Spinal cord (tissue), 10 donors: ENCODE measurements around the gene RAP1A. TPM values are rescaled to one million over a fixed set of nuclear protein-coding genes. Genes with fewer than 3 reads are reported as not detected.

Source experiments
- DNase-seq, 6 donors: peaks; one replicate each; pipeline versions ENCODE4 v3.0.0 to v3.0.0-alpha.2; 2013 to 2015; ENCODE audit warnings: low spot score in 6 of 6, low read depth in 4 of 6
- H3K27ac ChIP-seq: one replicate; pipeline ENCODE4 v1.5.1; 2013; ENCODE audit warnings: low read depth, low read length, control low read depth
- H3K27me3 ChIP-seq: one replicate; pipeline ENCODE4 v1.6.1; 2013; ENCODE audit warnings: low read length; ENCODE audit not compliant: control insufficient read depth, insufficient read depth
- H3K36me3 ChIP-seq: one replicate; pipeline ENCODE4 v1.6.1; 2013; ENCODE audit warnings: low read length; ENCODE audit not compliant: control insufficient read depth, insufficient read depth
- H3K4me1 ChIP-seq: one replicate; pipeline ENCODE4 v1.6.1; 2013; ENCODE audit warnings: low read length; ENCODE audit not compliant: control insufficient read depth, insufficient read depth
- H3K4me3 ChIP-seq: one replicate; pipeline ENCODE4 v1.5.1; 2013; ENCODE audit warnings: low read depth, low read length, control low read depth
- H3K9me3 ChIP-seq: one replicate; pipeline ENCODE4 v1.6.1; 2013; ENCODE audit warnings: low read length; ENCODE audit not compliant: control insufficient read depth, insufficient read depth
- WGBS: methylation state at CpG from one replicate; pipeline ENCODE4 v1.1.5; 2013; ENCODE audit warnings: missing lambda C conversion rate; ENCODE audit not compliant: insufficient coverage; 5-methylcytosine and 5-hydroxymethylcytosine counted together
- polyA plus RNA-seq, 2 donors: library from polyadenylated mRNA; unstranded; fragments of 120-200 nt; gene quantifications; one replicate each; pipeline ENCODE4 v1.2.1, GENCODE V29; 2013; ENCODE audit not compliant: insufficient read length in 2 of 2
- total RNA-seq, 2 donors: library from RNA; depleted of rRNA in 1 of 2; stranded (reverse); fragments of 120-200 nt in 1 of 2; fragments of >200 nt in 1 of 2; gene quantifications; one replicate each; pipeline versions ENCODE4 v1.2.3 to v1.2.4, GENCODE V29; 2013 to 2014
- donor health status: healthy.

The RAP1A gene
- total and polyA plus RNA-seq, 4 donors: 29.3 to 84.4 (median 57.9) TPM

DNA sequence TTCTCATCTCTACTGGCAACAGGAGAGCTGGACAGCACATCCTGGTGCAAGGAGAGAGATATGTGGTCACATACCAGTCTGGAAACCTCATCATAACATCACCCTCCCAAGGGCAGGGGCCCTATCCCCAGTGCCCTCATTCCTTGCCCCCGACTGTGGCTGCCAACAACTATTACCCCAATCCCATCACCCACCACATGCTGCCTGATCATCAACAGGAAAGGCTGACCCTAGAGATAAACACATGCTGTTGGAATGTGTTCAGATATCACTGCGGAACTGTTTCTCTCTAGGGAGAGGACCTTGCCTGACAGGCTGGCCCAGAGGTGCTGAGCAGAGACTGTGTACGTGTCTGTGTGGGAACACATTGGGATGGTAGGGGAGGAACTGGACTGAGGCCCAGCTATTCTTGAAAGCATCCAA, 124.1 kb downstream of the RAP1A start:
- H3K36me3 ChIP-seq: no peaks in the 10 kb centered on the region
- H3K4me1 ChIP-seq: peaks cover 22% of the 10 kb centered on the region
- H3K27ac ChIP-seq: no peak overlapping the region
- peaks cover 7% of the 10 kb centered on the region for H3K27me3 ChIP-seq
- no peak for DNase-seq
- H3K4me3 ChIP-seq: no peak overlapping the region
- H3K9me3 ChIP-seq: no peaks in the 10 kb centered on the region
- WGBS: no CpG with 5 or more reads among the region's 3 CpGs

DNA sequence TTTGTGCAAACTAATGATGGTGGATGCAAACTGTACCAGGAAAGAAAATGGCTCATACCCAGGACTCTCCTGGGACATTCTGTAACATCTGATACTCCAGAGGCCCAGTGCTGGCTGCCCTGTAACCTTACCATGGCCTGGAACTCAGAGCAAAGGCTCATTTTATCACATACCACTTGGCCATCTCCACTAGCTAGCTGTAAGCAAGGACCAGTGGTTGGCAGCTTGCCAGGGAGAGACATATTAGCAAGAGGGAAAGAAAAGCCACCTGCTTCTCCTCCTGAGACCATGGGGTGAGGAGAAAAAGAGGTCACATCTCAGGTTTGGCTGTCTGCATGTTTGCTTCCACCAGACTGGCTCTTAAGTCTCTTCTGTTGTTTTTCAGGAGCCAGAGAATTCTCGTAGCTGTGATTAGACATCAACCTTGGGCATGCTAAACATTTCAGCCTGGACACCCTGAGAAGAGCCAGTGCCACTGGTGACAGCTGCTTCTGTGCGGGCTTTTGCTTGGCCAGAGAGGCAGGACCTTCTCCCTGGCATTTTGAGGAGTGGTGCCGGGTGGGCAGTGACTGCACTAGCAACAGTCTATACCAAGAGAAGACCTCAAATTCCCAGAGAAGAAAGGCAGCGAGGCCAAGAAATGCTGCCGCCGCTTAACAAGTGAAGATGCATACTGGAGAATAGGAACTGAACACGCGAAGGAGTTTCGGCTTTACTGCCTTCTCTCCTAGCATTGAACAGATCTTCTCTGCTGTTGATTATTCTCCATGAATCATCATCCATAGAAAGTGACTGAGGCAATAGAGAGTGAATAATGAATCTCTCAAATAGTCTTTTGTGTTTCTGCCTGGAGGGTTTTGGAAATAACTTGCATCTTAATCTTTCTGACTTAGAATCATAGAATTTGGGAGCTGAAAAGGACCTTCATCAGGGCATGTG, 126.4 kb downstream of the RAP1A start:
- Histone ChIP-seq H3K27me3 (peaks cover 6% of the 10 kb centered on the region), H3K4me3 (no peak overlapping the region), H3K9me3 (no peaks in the 10 kb centered on the region), H3K36me3 (no peaks in the 10 kb centered on the region), H3K4me1 (peaks cover 1% of the 10 kb centered on the region), H3K27ac (no peak overlapping the region)
- DNase-seq: no peak
- 85% methylated on average over 3 of the region's 9 CpGs for WGBS

- Histone ChIP-seq H3K9me3 (no peaks in the 10 kb centered on the region), H3K4me1 (no peaks in the 10 kb centered on the region), H3K4me3 (no peak overlapping the region), H3K27me3 (peaks cover 3% of the 10 kb centered on the region), H3K36me3 (no peaks in the 10 kb centered on the region), H3K27ac (no peak overlapping the region)
- DNase-seq: no peak
- WGBS: 86% methylated on average over 2 of the region's 2 CpGs
Observed at GRCh38 chr1:111746614-111746999, 127.0 kb downstream of the RAP1A start.

DNA sequence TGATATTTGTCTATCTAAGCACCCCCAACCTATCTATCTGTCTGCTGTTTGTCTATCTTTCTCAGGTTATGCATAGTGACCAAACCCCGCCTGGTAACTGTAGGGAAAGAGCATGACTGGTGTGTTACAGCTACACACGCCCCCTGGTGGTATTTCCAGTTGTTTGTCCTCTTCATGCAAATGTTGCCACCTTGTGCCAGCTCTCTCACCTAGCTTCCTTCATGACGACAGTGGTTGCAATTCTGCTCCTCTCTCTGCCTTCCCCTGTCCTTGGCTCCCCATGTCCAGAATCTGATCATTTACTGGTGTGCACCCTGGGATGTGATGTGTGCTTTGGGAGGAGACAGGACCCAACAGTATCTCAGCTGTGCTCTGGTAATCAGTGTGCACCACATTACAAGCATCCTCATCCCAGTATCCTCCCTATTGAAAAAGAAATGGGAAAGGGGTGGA, 127.7 kb downstream of the RAP1A start:
- Histone ChIP-seq H3K27me3 (no peaks in the 10 kb centered on the region), H3K36me3 (no peaks in the 10 kb centered on the region), H3K27ac (no peak overlapping the region), H3K9me3 (no peaks in the 10 kb centered on the region), H3K4me3 (no peak overlapping the region), H3K4me1 (no peaks in the 10 kb centered on the region)
- DNase-seq: peak in 1 of 6 donors; percentile 39
- WGBS: 48% methylated on average over 2 of the region's 3 CpGs

- H3K36me3 ChIP-seq: no peaks in the 10 kb centered on the region
- H3K27me3 ChIP-seq: no peaks in the 10 kb centered on the region
- no peaks in the 10 kb centered on the region for H3K4me1 ChIP-seq
- peak in 1 of 6 donors; percentile 33 for DNase-seq
- no peaks in the 10 kb centered on the region for H3K9me3 ChIP-seq
- H3K27ac ChIP-seq: no peak overlapping the region
- no peak overlapping the region for H3K4me3 ChIP-seq
- WGBS: 63% methylated on average over 4 of the region's 4 CpGs
Observed at GRCh38 chr1:111747947-111748346, 128.4 kb downstream of the RAP1A start.

- no peaks in the 10 kb centered on the region for H3K9me3 ChIP-seq
- 25% methylated on average over 1 of the region's 3 CpGs for WGBS
- H3K27me3 ChIP-seq: no peaks in the 10 kb centered on the region
- H3K4me1 ChIP-seq: peaks cover 3% of the 10 kb centered on the region
- H3K27ac ChIP-seq: no peak overlapping the region
- H3K36me3 ChIP-seq: no peaks in the 10 kb centered on the region
- DNase-seq: no peak
- no peak overlapping the region for H3K4me3 ChIP-seq
Observed at GRCh38 chr1:111749628-111750027, 130.0 kb downstream of the RAP1A start.

GRCh38 chr1:111750856-111751255, 131.3 kb downstream of the RAP1A start:
- Histone ChIP-seq H3K36me3 (no peaks in the 10 kb centered on the region), H3K27ac (no peak overlapping the region)

GRCh38 chr1:111751906-111752575, 132.5 kb downstream of the RAP1A start:
- Histone ChIP-seq H3K4me1 (peaks cover 10% of the 10 kb centered on the region), H3K27me3 (no peaks in the 10 kb centered on the region), H3K27ac (no peak overlapping the region), H3K36me3 (no peaks in the 10 kb centered on the region), H3K9me3 (no peaks in the 10 kb centered on the region), H3K4me3 (no peak overlapping the region)
- no CpG with 5 or more reads among the region's 2 CpGs for WGBS
- no peak for DNase-seq

More at GRCh38 chr1:111750856-111751255, 131.3 kb downstream of the RAP1A start:
- Histone ChIP-seq H3K9me3 (no peaks in the 10 kb centered on the region), H3K27me3 (no peaks in the 10 kb centered on the region), H3K4me3 (no peak overlapping the region), H3K4me1 (peaks cover 8% of the 10 kb centered on the region)
- WGBS: 55% methylated on average over 2 of the region's 2 CpGs
- DNase-seq: no peak

DNA sequence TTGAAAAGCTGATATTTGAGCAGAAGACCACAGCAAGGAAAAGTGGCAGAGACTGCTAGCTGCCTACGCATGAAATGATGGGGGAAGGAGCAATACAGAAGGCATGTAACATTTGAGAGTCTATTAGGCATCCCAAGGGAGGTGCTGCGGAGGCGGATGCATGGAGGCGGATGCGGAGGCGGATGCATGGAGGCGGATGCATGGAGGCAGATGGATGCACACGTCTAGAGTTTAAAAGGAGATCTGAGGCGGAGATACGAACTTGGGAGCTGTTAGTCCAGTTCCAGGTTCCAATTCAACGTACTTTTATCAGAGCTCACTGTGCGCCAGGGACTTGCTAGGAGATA, 135.4 kb downstream of the RAP1A start:
- peak in 4 of 6 donors; percentile 42 to 96 (median 50) for DNase-seq
- Histone ChIP-seq H3K9me3 (no peaks in the 10 kb centered on the region), H3K36me3 (no peaks in the 10 kb centered on the region), H3K27ac (peak overlapping the region; percentile 97), H3K27me3 (no peaks in the 10 kb centered on the region), H3K4me3 (peak overlapping the region; percentile 95), H3K4me1 (peaks cover 11% of the 10 kb centered on the region)
- WGBS: under 1% methylated on average over 12 of the region's 12 CpGs
